Heart right ventricle (tissue), 16 donors: ENCODE results near the gene FGF9. TPM values are rescaled to one million over a fixed set of nuclear protein-coding genes. Genes with fewer than 3 reads are reported as not detected.

Experiments used
- ATAC-seq, 8 donors: fragments of 200-7000 bp; cut with Tn5 transposase; one replicate each; pipeline ENCODE4 v1.9.1; 2020; ENCODE audit warnings: mild to moderate bottlenecking in 8 of 8, moderate library complexity in 8 of 8, moderate number of reproducible peaks in 1 of 8
- DNase-seq, 2 donors: peaks; one replicate each; pipeline ENCODE4 v3.0.0-alpha.2; 2020
- H3K27ac ChIP-seq, 10 donors: fragments of 200-600 bp; sonication (generic) in 2 of 10; one replicate each; pipeline versions ENCODE4 v1.5.0 to v1.8.0; 2020 to 2022; ENCODE audit warnings: mild to moderate bottlenecking in 3 of 10
- H3K27me3 ChIP-seq, 7 donors: fragments of 200-600 bp; one replicate each; pipeline ENCODE4 v1.8.0; 2021 to 2022; ENCODE audit warnings: mild to moderate bottlenecking in 2 of 7
- H3K36me3 ChIP-seq, 9 donors: fragments of 200-600 bp; sonication (generic) in 1 of 9; one replicate each; pipeline versions ENCODE4 v1.5.0 to v1.8.0; 2020 to 2022; ENCODE audit warnings: mild to moderate bottlenecking in 2 of 9
- H3K4me1 ChIP-seq, 9 donors: fragments of 200-600 bp; sonication (generic) in 1 of 9; one replicate each; pipeline versions ENCODE4 v1.5.0 to v1.8.0; 2020 to 2022; ENCODE audit warnings: mild to moderate bottlenecking in 4 of 9
- H3K4me3 ChIP-seq, 10 donors: fragments of 200-600 bp; sonication (generic) in 2 of 10; one replicate each; pipeline versions ENCODE4 v1.5.0 to v1.8.0; 2020 to 2022; ENCODE audit warnings: mild to moderate bottlenecking in 7 of 10, moderate library complexity in 2 of 10
- H3K9me3 ChIP-seq, 11 donors: fragments of 200-600 bp in 10 of 11; sonication (generic) in 2 of 11; one replicate each; pipeline versions ENCODE4 v1.5.0 to v1.8.0; 2013 to 2022; ENCODE audit warnings: mild to moderate bottlenecking in 2 of 11, control low read depth in 1 of 11, moderate library complexity in 1 of 11
- CTCF ChIP-seq, 9 donors: fragments of 200-600 bp; sonication (generic) in 2 of 9; IDR thresholded peaks; one replicate each; pipeline versions ENCODE4 v1.5.0 to v1.8.0; 2021 to 2022; ENCODE audit warnings: antibody characterized with exemption in 9 of 9, mild to moderate bottlenecking in 5 of 9, moderate library complexity in 1 of 9
- WGBS, 2 donors: extraction: QIAGEN DNeasy Blood & Tissue Kit; methylation state at CpG; one replicate each; pipeline ENCODE4 v1.1.7; 2013; ENCODE audit warnings: inconsistent platforms in 1 of 2; 5-methylcytosine and 5-hydroxymethylcytosine counted together
- intact Hi-C, 10 donors: fragments of 100-400 bp; cut with DNase I; formaldehyde crosslinking; loops; one replicate each; pipeline versions ENCODE4 v1.11.1 to v1.14.2; 2022
- polyA plus RNA-seq, 2 donors: library from polyadenylated mRNA; stranded (reverse); fragments of 200-250 nt; gene quantifications; one replicate each; pipeline ENCODE4 v1.2.3, GENCODE V29; 2013
- total RNA-seq, 10 donors: library from RNA; stranded (reverse); fragmentation: NEBNext Ultra II Directional in 3 of 10; extraction: Animal tissue kit (Norgen Biotek cat#: 25700) in 3 of 10; gene quantifications; one replicate each; pipeline versions ENCODE4 v1.2.1 to v1.2.4, GENCODE V29; 2021 to 2023
- donor health status: Arrhythmogenic right ventricular cardiomyopathy.
- donor health status: ischemic (EF 13 %, LVEDD 7.1; RV severe dilation, severe dysfunction).
- donor health status: healthy with polysubstance abuse.
- donor health status: DM: no; HTN: yes; CAD: no.
- donor health status: DM: no; HTN: no; CAD: no.
- donor health status: ischemic (EF 25% LVEDD 6.9; RV normal size, moderate dysfunction).
- donor health status: ischemic (EF 25% LVEDD 5.7; RV mildly dilated, moderate dysfunction).
- donor health status: healthy.
- donor health status: DM: yes; HTN: yes; CAD: no.
- donor health status: Ischemic cardiomyopathy.
- donor health status: ischemic (EF 35%, LVEDD 5.7; RV mildly dilated, moderate dysfunction).
- donor health status: nonischemic (EF 11% LVEDD 7.7; RV severe dilation, severe dysfunction).
- donor health status: DM: yes; HTN: yes; CAD: no.
- donor health status: PGD.
- donor health status: ischemic (EF 29% LVEDD 5.4; RV normal size, mild dysfunction).
- donor health status: nonischemic (EF 23%, LVEDD 6.1; RV moderate dilation, normal function).

The FGF9 gene
- total and polyA plus RNA-seq, 12 donors, result 0.96 to 14.0 (median 9.3) TPM

- no peaks in the 10 kb centered on the region for H3K27me3 ChIP-seq
- no peaks in the 10 kb centered on the region for H3K9me3 ChIP-seq
- TF ChIP-seq CTCF (IDR thresholded peaks at IDR 0.05), result no peak
- DNase-seq, result no peak
- H3K27ac ChIP-seq, result no peak overlapping the region
- no peak for ATAC-seq
- H3K4me3 ChIP-seq, result no peak overlapping the region
- 67 to 80% methylated on average over 8 of the region's 8 CpGs for WGBS, 2 donors
- no peaks in the 10 kb centered on the region for H3K36me3 ChIP-seq
- peaks cover 0 to 11% (median 4%) of the 10 kb centered on the region in 9 donors for H3K4me1 ChIP-seq
- intact Hi-C loops, result loop anchor here in 3 of 10 donors (5.0 to 10.0 kb wide), 3 partner anchors 47 to 67 kb away; partner anchors contain the start of gene FGF9 (in 3 of the 3)
Observed at GRCh38 chr13:21739771-21740170, 68.9 kb downstream of the FGF9 start.

DNA sequence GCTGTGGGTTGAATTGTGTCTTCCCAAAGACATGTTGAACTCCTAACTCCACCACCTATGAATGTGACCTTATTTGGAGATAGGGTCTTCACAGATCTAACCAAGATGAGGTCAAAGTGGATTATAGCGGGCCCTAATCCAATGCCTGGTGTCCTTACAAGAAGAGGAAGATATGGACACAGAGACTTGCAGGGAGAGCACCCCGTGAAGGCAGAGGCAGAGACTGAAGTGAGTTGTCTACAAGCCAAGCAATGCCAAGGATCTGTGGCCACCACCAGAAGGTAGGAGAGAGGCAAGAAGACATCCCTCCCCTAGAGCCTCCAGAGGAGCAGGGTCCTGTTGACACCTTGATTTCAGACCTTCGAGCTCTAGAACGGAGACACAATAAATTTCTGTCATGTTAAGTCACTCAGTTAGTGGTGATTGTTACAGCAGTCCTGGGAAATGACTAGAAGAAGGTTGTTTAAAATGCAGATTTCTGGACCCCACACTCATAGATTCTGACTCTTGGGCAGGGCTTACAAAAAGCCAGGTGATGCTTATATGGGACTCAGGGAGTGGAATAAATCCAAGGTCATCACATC lies 70.6 kb downstream of the FGF9 start:
- Histone ChIP-seq H3K4me3 (no peak overlapping the region), H3K36me3 (no peaks in the 10 kb centered on the region), H3K9me3 (no peaks in the 10 kb centered on the region), H3K4me1 (peaks cover 0 to 5% (median 1%) of the 10 kb centered on the region in 9 donors), H3K27me3 (no peaks in the 10 kb centered on the region), H3K27ac (no peak overlapping the region)
- ATAC-seq (no peak), DNase-seq (no peak)
- intact Hi-C loops, result no loop called here
- TF ChIP-seq CTCF (IDR thresholded peaks at IDR 0.05), result no peak
- WGBS, 2 donors, result 86 to 96% methylated on average over 4 of the region's 4 CpGs

DNA sequence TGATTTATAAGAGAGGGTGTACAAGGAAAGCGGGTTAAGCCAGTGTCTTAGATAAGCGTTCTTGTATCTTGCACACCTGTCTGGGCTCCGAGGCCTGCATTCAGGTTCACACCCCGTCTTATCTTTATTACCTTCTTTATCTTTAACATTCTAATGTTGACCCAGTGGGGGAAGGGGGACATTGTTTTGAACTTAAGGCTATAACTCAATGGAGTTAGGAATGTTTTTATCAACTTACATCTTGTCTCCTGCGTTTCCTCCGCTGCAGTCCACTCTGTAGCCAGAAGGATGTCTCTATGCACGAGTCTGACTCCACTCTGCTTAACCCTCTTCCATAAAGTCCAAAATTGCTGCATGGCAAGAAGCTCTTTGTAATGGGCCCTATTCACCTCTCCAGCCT lies 71.2 kb downstream of the FGF9 start:
- Histone ChIP-seq H3K27me3 (no peaks in the 10 kb centered on the region), H3K4me3 (no peak overlapping the region), H3K36me3 (no peaks in the 10 kb centered on the region), H3K9me3 (no peaks in the 10 kb centered on the region), H3K4me1 (no peaks in the 10 kb centered on the region), H3K27ac (no peak overlapping the region)
- intact Hi-C loops, result no loop called here
- 60 to 72% methylated on average over 7 of the region's 7 CpGs for WGBS, 2 donors
- ATAC-seq (no peak), DNase-seq (no peak)
- TF ChIP-seq CTCF (IDR thresholded peaks at IDR 0.05), result no peak

GRCh38 chr13:21744149-21744548 lies 73.3 kb downstream of the FGF9 start:
- no peak for DNase-seq
- no peak for ATAC-seq
- H3K27ac ChIP-seq, result no peak overlapping the region
- no peaks in the 10 kb centered on the region for H3K27me3 ChIP-seq
- 45 to 52% methylated on average over 3 of the region's 3 CpGs for WGBS, 2 donors
- no peak overlapping the region for H3K4me3 ChIP-seq
- H3K36me3 ChIP-seq, result no peaks in the 10 kb centered on the region
- H3K4me1 ChIP-seq, result no peaks in the 10 kb centered on the region
- no peaks in the 10 kb centered on the region for H3K9me3 ChIP-seq
- intact Hi-C loops, result no loop called here
- no peak for TF ChIP-seq CTCF (IDR thresholded peaks at IDR 0.05)
